ENCODE data around the gene CNPY3. TPM values are rescaled to one million over a fixed set of nuclear protein-coding genes. Genes with fewer than 3 reads are reported as not detected.

The CNPY3 gene
- total and polyA plus RNA-seq, 2 donors (not counting 1 experiment from before 2014, with no cell fraction given), result 30.3 to 30.4 TPM

- no peaks in the 10 kb centered on the region for H3K79me2 ChIP-seq (ENCODE audit: control insufficient read depth, insufficient read depth, low read length)
- H3K27ac ChIP-seq (ENCODE audit: insufficient read depth, low read length), result no peak overlapping the region
- H3K9ac ChIP-seq (ENCODE audit: insufficient read depth, low read length), result no peak overlapping the region
- H3K9me3 ChIP-seq (ENCODE audit: control insufficient read depth, insufficient read depth, low read depth, low read length), result no peaks in the 10 kb centered on the region
- no peak for DNase-seq (ENCODE audit: low read depth in 2 of 2)
- no peak for TF ChIP-seq EZH2 (IDR thresholded peaks at IDR 0.05; ENCODE audit: low read length, missing control alignments)
- no peak for TF ChIP-seq CTCF (conservative IDR thresholded peaks at IDR 0.05 in 1 of 2, IDR thresholded peaks at IDR 0.05 in 1 of 2; ENCODE audit: low read depth in 1 of 2, low read length in 2 of 2)
- peaks cover 6% of the 10 kb centered on the region for H3K4me1 ChIP-seq (ENCODE audit: control insufficient read depth, extremely low read depth, insufficient read depth, low read length)
- H3K27me3 ChIP-seq (ENCODE audit: control insufficient read depth, insufficient read depth, low read length), result no peaks in the 10 kb centered on the region
- peaks cover 4% of the 10 kb centered on the region for H3K36me3 ChIP-seq (ENCODE audit: control insufficient read depth, insufficient read depth, low read length)
- H2AFZ ChIP-seq (ENCODE audit: low read length), result no peak overlapping the region
- no peak overlapping the region for H3K4me3 ChIP-seq (replicated peaks in 1 of 4; ENCODE audit: control extremely low read depth in 1 of 4, insufficient read depth in 1 of 4, low read depth in 3 of 4, low read length in 4 of 4)
- H4K20me1 ChIP-seq (ENCODE audit: control insufficient read depth, extremely low read depth, insufficient read depth, low read length), result no peaks in the 10 kb centered on the region
- no peak overlapping the region for H3K4me2 ChIP-seq (ENCODE audit: extremely low read depth, insufficient read depth, low read length)
These were observed 34.0 kb downstream of the CNPY3 start for GRCh38 chr6:42963179-42963854.

DNA sequence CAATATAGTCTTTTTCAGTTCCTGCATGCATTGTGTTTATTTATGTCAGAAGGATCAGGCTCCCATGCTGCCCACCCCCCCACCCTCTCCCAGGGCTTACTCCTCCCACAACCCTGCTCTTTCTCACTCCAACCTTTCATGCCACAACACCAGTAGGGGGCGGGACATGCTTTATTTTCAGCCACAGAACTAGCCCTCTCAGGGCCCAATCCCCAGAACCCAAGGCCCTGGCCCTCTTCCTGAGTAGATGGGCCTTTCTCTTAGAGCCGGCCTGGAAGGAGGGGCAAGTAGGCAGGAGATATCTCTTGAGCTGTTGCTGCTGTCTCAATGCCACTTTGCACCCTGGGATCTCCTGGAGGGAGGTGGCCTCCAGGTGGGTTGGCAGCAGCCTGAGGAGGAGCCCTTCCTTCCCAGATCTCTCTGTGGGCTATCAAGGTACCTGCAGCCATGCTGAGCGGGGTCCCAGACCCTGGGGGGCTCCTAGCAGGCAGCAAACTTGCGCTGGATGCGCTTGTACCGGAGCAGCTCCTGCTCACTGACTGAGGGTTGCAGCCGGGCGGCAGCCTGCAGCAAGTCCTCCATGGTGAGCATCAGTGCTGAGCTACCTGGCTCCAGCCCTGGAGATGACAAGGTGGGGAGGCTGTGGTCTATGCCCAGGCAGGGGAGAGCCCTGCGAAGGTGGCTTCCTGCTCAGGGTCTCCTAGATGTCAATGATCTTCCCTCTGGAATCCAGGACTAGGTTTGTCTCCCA, 34.8 kb downstream of the CNPY3 start:
- H3K4me1 ChIP-seq (ENCODE audit: control insufficient read depth, extremely low read depth, insufficient read depth, low read length), result peaks cover 6% of the 10 kb centered on the region
- H3K9ac ChIP-seq (ENCODE audit: insufficient read depth, low read length), result no peak overlapping the region
- no peaks in the 10 kb centered on the region for H4K20me1 ChIP-seq (ENCODE audit: control insufficient read depth, extremely low read depth, insufficient read depth, low read length)
- H3K4me2 ChIP-seq (ENCODE audit: extremely low read depth, insufficient read depth, low read length), result no peak overlapping the region
- peaks cover 5% of the 10 kb centered on the region for H3K36me3 ChIP-seq (ENCODE audit: control insufficient read depth, insufficient read depth, low read length)
- no peaks in the 10 kb centered on the region for H3K9me3 ChIP-seq (ENCODE audit: control insufficient read depth, insufficient read depth, low read depth, low read length)
- H3K79me2 ChIP-seq (ENCODE audit: control insufficient read depth, insufficient read depth, low read length), result no peaks in the 10 kb centered on the region
- peak; percentile 25 to 49 for DNase-seq (ENCODE audit: low read depth in 2 of 2)
- H2AFZ ChIP-seq (ENCODE audit: low read length), result no peak overlapping the region
- H3K27ac ChIP-seq (ENCODE audit: insufficient read depth, low read length), result no peak overlapping the region
- TF ChIP-seq CTCF (conservative IDR thresholded peaks at IDR 0.05 in 1 of 2, IDR thresholded peaks at IDR 0.05 in 1 of 2; ENCODE audit: low read depth in 1 of 2, low read length in 2 of 2) (peak in 1 of 2 donors; percentile 28), EZH2 (IDR thresholded peaks at IDR 0.05; ENCODE audit: low read length, missing control alignments) (no peak)
- no peaks in the 10 kb centered on the region for H3K27me3 ChIP-seq (ENCODE audit: control insufficient read depth, insufficient read depth, low read length)
- no peak overlapping the region for H3K4me3 ChIP-seq (replicated peaks in 1 of 4; ENCODE audit: control extremely low read depth in 1 of 4, insufficient read depth in 1 of 4, low read depth in 3 of 4, low read length in 4 of 4)

GRCh38 chr6:42966571-42966970, 37.3 kb downstream of the CNPY3 start:
- Histone ChIP-seq H3K36me3 (ENCODE audit: control insufficient read depth, insufficient read depth, low read length) (peaks cover 9% of the 10 kb centered on the region), H3K27me3 (ENCODE audit: control insufficient read depth, insufficient read depth, low read length) (no peaks in the 10 kb centered on the region), H3K4me2 (ENCODE audit: extremely low read depth, insufficient read depth, low read length) (no peak overlapping the region), H4K20me1 (ENCODE audit: control insufficient read depth, extremely low read depth, insufficient read depth, low read length) (no peaks in the 10 kb centered on the region), H3K27ac (ENCODE audit: insufficient read depth, low read length) (no peak overlapping the region), H3K9ac (ENCODE audit: insufficient read depth, low read length) (no peak overlapping the region), H3K79me2 (ENCODE audit: control insufficient read depth, insufficient read depth, low read length) (no peaks in the 10 kb centered on the region), H2AFZ (ENCODE audit: low read length) (no peak overlapping the region), H3K4me1 (ENCODE audit: control insufficient read depth, extremely low read depth, insufficient read depth, low read length) (no peaks in the 10 kb centered on the region), H3K4me3 (replicated peaks in 1 of 4; ENCODE audit: control extremely low read depth in 1 of 4, insufficient read depth in 1 of 4, low read depth in 3 of 4, low read length in 4 of 4) (no peak overlapping the region), H3K9me3 (ENCODE audit: control insufficient read depth, insufficient read depth, low read depth, low read length) (no peaks in the 10 kb centered on the region)
- TF ChIP-seq EZH2 (IDR thresholded peaks at IDR 0.05; ENCODE audit: low read length, missing control alignments) (no peak), CTCF (conservative IDR thresholded peaks at IDR 0.05 in 1 of 2, IDR thresholded peaks at IDR 0.05 in 1 of 2; ENCODE audit: low read depth in 1 of 2, low read length in 2 of 2) (no peak)
- no peak for DNase-seq (ENCODE audit: low read depth in 2 of 2)

Data from fibroblast of lung (primary cell).